WERI-Rb-1 (cell line): ENCODE data around the gene MMP15.
"Not testable (repeated sequence)": the region's sequence is repeated elsewhere in the genome, so short reads cannot be mapped to it uniquely, and the experiment has no call there.

ENCODE experiments used
- DNase-seq: peaks from one replicate; pipeline ENCODE4 v3.0.0-alpha.2; 2020
- H3K27ac ChIP-seq: fragments of 250-450 bp; sonication (Bioruptor Pico); 2 replicates; pipeline ENCODE4 v1.5.1; 2020; ENCODE audit warnings: mild to moderate bottlenecking, moderate library complexity
- H3K27me3 ChIP-seq: fragments of 250-450 bp; sonication (Bioruptor Pico); 2 replicates; pipeline ENCODE4 v1.5.1; 2021; ENCODE audit warnings: mild to moderate bottlenecking, low read depth, moderate library complexity; ENCODE audit not compliant: insufficient read depth, severe bottlenecking
- H3K36me3 ChIP-seq: fragments of 250-450 bp; sonication (Bioruptor Pico); 2 replicates; pipeline ENCODE4 v1.5.1; 2020; ENCODE audit warnings: mild to moderate bottlenecking, moderate library complexity
- H3K4me3 ChIP-seq: 2 replicates; pipeline ENCODE4 v1.5.1; 2011; ENCODE audit warnings: low read depth, mild to moderate bottlenecking, control low read depth, low read length
- H3K9me3 ChIP-seq: fragments of 250-450 bp; sonication (Bioruptor Pico); 2 replicates; pipeline ENCODE4 v1.5.1; 2021; ENCODE audit warnings: mild to moderate bottlenecking, moderate library complexity; ENCODE audit not compliant: severe bottlenecking
- TF ChIP-seq, protein P1 (sequence below): IDR thresholded peaks from 2 replicates; pipeline ENCODE4 v1.5.1; 2011; ENCODE audit warnings: low read depth, mild to moderate bottlenecking, control low read depth, inconsistent platforms, low read length

MMP15 gene

DNA sequence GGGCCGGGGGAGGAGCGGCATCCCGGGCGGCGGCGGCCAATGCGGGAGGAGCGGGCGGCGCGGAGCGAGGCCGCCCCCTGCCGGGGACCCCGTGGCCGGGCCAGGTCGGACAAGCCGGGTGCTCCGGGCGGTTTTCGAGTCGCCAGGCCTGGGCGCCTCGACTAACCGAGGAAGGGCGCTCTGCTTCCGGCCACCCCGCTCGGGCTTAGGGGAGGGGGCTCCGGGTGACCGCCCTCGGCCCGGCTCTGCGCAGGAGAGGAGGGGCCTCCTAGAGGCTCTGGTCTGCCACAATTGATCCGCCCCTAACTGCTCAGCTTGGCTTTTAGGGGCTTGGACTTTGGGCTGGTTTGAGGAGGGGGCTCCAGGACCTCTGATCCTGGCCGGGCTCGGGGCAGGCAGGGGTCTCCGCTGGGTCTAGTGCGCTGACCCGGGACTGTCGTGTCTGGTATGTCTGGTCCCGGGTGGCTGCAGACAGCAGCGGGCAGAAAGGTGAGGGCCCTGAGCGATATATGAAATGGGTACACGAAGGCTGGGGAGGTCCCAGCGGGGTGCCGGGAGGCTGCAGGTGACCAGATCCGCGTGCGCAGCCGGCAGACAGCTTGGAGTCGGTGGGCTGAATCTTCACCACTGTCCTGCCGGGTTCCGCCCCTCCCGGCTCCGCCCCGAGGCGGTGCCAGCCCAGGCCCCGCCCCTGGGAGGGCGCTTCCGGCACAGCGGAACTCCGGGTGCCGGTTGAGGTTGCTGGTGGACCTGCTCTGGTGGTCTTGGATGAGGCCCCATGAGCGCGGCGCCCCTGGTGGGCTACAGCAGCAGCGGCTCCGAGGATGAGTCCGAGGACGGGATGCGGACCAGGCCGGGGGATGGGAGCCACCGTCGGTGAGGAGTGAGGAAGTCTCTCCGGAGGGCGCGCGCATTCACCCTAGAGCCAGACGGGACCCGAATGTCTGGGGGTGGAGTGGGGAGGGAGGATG, 24.6 kb upstream of the MMP15 start, which contains the start of gene USB1:
USB1 (plus strand) TSS at position 702 of the 971 bp plus-strand sequence; CDS start at position 779, 77 bp downstream.
- Histone ChIP-seq H3K27ac (peak within 1 kb of the TSS; percentile 75), H3K27me3 (no peaks in the 10 kb centered on the region), H3K9me3 (no peaks in the 10 kb centered on the region), H3K4me3 (peak within 1 kb of the TSS; percentile 73), H3K36me3 (peaks cover 16% of the 10 kb centered on the region)
- DNase-seq = peak; percentile 87
- TF ChIP-seq, protein P1, sequence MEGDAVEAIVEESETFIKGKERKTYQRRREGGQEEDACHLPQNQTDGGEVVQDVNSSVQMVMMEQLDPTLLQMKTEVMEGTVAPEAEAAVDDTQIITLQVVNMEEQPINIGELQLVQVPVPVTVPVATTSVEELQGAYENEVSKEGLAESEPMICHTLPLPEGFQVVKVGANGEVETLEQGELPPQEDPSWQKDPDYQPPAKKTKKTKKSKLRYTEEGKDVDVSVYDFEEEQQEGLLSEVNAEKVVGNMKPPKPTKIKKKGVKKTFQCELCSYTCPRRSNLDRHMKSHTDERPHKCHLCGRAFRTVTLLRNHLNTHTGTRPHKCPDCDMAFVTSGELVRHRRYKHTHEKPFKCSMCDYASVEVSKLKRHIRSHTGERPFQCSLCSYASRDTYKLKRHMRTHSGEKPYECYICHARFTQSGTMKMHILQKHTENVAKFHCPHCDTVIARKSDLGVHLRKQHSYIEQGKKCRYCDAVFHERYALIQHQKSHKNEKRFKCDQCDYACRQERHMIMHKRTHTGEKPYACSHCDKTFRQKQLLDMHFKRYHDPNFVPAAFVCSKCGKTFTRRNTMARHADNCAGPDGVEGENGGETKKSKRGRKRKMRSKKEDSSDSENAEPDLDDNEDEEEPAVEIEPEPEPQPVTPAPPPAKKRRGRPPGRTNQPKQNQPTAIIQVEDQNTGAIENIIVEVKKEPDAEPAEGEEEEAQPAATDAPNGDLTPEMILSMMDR = peak; percentile 73

DNA sequence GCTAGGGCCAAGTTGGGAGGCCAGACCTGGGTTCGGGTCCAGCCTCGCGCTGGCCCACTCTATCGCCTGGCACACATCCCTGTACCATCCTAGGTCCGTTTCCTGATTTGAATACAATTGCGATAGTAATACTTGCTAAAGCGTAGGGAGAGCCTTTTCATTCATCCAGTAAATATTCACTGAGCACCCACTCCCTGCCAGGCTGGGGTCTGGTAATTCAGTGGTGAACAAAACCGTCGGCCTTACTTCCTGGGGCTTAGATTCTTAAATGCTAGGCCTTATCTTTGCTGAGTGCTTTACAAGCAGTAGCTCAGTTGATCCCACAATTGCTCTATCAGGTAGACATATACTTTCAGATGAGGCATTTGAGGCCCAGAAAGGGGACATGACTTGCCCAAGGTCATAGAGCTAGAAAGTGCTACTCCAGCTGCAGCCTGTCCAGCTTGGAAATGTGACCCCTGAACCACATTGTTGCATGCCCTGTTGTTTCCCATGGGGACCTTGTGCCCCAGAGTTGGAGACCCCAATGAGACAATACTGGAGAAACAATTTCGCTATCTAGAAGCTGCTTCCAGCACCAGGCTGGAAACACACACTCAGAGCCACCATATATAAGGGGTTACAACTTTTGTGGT, 23.7 kb upstream of the MMP15 start:
- H3K27me3 ChIP-seq = no peaks in the 10 kb centered on the region

DNA sequence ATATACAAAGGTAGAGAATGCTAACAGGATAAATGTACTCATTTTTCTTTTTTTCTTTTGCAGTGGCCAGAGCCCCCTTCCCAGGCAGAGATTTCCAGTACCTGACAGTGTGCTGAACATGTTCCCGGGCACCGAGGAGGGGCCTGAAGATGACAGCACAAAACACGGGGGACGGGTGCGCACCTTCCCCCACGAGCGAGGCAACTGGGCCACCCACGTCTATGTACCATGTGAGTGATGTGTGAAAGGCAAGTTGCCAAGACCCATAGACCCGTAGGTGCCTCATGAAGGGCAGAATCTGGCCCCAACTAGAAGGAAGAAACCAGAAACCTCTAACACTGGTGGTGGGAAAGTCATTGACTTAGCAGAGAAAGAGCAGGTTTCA, 23.1 kb upstream of the MMP15 start:
- Histone ChIP-seq H3K27ac (no peak overlapping the region), H3K9me3 (no peaks in the 10 kb centered on the region), H3K4me3 (no peak overlapping the region), H3K27me3 (no peaks in the 10 kb centered on the region), H3K36me3 (peaks cover 11% of the 10 kb centered on the region)
- TF ChIP-seq, protein P1 = no peak
- DNase-seq = no peak

More for the DNA sequence above, 23.7 kb upstream of the MMP15 start:
- Histone ChIP-seq H3K9me3 (no peaks in the 10 kb centered on the region), H3K4me3 (peak overlapping the region; percentile 73), H3K36me3 (peaks cover 11% of the 10 kb centered on the region), H3K27ac (no peak overlapping the region)
- TF ChIP-seq, protein P1 = no peak
- DNase-seq = no peak

DNA sequence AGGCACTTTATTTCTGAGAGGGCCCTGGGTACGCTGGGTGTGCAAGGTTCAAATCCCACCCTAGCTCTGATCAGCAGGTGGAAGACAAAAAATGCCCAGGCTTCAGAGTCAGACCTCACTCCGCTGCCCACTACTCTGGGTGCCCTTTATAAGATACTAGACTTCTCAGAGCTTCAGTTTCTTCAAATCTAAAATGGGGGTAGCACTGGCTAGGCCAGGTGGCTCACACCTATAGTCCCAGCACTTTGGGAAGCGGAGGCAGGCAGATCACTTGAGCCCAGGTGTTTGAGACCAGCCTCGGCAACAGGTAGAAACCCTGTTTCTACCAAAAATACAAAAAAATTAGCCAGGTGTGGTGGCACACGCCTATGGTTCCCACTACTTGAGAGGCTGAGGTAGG, 22.6 kb upstream of the MMP15 start:
- Histone ChIP-seq H3K9me3 (no peaks in the 10 kb centered on the region), H3K27ac (no peak overlapping the region), H3K4me3 (no peak overlapping the region), H3K27me3 (no peaks in the 10 kb centered on the region), H3K36me3 (peaks cover 11% of the 10 kb centered on the region)
- TF ChIP-seq, protein P1 = no peak
- DNase-seq = no peak

DNA sequence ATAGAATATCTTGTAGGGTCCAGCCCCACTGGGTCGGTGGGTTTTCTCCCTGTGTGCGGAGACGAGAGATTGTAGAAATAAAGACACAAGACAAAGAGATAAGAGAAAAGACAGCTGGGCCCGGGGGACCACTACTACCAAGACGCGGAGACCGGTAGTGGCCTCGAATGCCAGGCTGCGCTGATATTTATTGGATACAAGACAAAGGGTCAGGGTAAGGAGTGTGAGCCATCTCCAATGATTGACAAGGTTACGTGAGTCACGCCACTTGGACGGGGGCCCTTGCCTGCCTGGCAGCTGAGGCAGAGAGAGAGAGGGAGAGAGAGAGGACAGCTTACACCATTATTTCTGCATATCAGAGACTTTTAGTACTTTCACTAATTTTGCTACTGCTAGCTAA, 20.8 kb upstream of the MMP15 start:
- H3K9me3 ChIP-seq, H3K27me3 ChIP-seq, DNase-seq, H3K4me3 ChIP-seq, H3K27ac ChIP-seq: not testable (repeated sequence)
- H3K36me3 ChIP-seq = peaks cover 11% of the 10 kb centered on the region

DNA sequence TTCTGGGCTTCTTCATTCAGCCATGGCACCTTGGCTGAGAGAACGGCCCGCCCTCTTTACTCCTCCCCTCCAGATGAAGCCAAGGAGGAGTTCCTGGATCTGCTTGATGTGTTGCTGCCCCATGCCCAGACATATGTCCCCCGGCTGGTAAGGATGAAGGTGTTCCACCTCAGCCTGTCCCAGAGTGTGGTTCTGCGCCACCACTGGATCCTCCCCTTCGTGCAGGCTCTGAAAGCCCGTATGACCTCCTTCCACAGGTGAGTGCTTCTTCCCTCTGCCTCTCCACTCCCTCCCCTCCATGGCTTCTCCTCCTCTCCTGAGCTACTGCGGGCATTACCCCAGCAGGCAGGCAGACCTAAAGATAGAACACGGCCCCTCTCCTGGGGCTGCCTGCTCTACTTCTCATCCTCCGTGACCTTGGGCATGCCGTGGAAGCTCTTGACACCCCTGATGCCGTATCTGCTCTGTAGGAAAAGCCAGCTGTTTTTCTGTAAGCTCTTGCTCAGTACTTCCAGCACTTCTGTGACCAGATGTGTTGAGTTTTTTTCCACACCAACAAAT, 15.6 kb upstream of the MMP15 start:
- Histone ChIP-seq H3K36me3 (peaks cover 15% of the 10 kb centered on the region), H3K27ac (no peak overlapping the region), H3K4me3 (no peak overlapping the region), H3K27me3 (no peaks in the 10 kb centered on the region), H3K9me3 (no peaks in the 10 kb centered on the region)
- TF ChIP-seq, protein P1 = no peak
- no peak for DNase-seq
